Measurements from ENCODE around the gene CCL3. TPM values are rescaled to one million over a fixed set of nuclear protein-coding genes. Genes with fewer than 3 reads are reported as not detected.
"Not testable (repeated sequence)": the region's sequence is repeated elsewhere in the genome, so short reads cannot be mapped to it uniquely, and the experiment has no call there.

The CCL3 gene
- total and polyA plus RNA-seq, 4 donors, result 5.8 to 21.8 (median 11.0) TPM

DNA sequence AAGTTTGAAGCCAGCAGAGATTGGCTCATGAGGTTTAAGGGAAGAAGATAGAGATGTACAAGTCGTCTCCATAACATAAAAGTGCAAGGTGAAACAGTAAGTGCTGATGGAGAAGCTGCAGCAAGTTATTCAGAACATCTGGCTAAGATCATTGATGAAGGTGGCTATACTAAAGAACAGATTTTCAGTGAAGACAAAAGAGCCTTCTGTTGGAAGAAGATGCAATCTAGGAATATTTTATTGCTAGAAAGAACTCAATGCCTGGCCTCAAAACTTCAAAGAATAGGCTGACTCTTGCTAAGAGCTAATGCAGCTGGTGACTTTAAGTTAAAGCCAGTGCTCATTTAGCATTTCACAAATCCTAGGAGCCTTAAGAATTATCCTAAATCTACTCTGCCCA is 39.7 kb upstream of the CCL3 start:
- Histone ChIP-seq H3K9me3 (ENCODE audit: control insufficient read depth, insufficient read depth, low read length) (peaks cover 8% of the 10 kb centered on the region), H3K4me3 (ENCODE audit: low read depth, low read length) (no peak overlapping the region), H3K27me3 (ENCODE audit: control insufficient read depth, insufficient read depth, low read length) (no peaks in the 10 kb centered on the region), H3K27ac (ENCODE audit: low read depth, low read length) (no peak overlapping the region), H3K4me1 (ENCODE audit: control insufficient read depth, insufficient read depth, low read length) (no peaks in the 10 kb centered on the region), H3K36me3 (ENCODE audit: control insufficient read depth, insufficient read depth, low read length) (no peaks in the 10 kb centered on the region)
- 82% methylated on average over 1 of the region's 1 CpG for WGBS (ENCODE audit: insufficient coverage)
- DNase-seq (ENCODE audit: low read depth in 4 of 6, low spot score in 6 of 6), result no peak

DNA sequence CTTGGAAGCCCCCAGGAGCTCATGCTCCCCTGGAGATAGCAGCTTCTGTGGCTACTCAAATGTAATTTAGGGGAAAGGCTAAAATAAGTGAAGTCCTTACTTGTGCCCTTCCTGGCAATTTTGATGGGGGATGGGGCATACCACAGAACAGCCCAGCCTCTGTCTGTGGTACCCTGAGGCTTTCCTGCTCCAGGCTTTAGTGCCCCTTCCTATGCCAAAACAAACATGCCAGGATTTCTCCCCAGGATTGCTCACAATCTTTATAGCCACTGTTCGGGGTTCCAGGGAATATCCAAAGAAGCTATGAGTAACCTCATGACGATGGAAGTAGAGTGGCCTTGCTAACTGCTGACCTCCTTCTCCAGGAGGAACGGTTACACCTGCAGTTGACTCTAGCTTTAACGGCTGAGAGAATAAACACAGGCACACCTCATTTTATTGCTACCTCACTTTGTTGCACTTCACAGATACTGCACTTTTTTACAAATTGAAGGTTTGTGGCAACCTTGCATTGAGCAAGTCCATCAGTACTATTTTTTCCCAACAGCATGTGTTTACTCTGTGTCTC is 38.6 kb upstream of the CCL3 start:
- no peak for DNase-seq (ENCODE audit: low read depth in 4 of 6, low spot score in 6 of 6)
- Histone ChIP-seq H3K36me3 (ENCODE audit: control insufficient read depth, insufficient read depth, low read length) (no peaks in the 10 kb centered on the region), H3K27me3 (ENCODE audit: control insufficient read depth, insufficient read depth, low read length) (no peaks in the 10 kb centered on the region), H3K27ac (ENCODE audit: low read depth, low read length) (no peak overlapping the region), H3K9me3 (ENCODE audit: control insufficient read depth, insufficient read depth, low read length) (peaks cover 8% of the 10 kb centered on the region), H3K4me3 (ENCODE audit: low read depth, low read length) (no peak overlapping the region), H3K4me1 (ENCODE audit: control insufficient read depth, insufficient read depth, low read length) (no peaks in the 10 kb centered on the region)
- 83% methylated on average over 4 of the region's 4 CpGs for WGBS (ENCODE audit: insufficient coverage)

DNA sequence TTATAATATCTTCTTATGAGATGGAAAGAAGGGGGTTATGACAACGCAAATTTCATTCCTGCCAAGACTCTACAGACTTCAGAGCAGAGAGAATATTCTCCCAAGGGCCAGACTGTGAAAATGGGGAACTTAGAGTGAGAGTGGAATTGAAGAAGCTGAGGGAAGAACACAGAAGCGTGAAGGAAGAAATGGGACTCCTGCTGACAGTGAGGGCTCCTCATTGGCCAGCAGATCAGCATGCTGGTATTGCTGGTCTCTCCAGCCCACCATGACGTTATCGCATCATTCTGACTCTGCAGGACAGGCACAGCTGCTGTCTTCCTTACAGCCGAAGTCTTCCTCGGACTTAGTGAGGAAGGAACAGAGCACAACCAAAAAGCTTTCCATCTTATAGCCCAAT is 38.0 kb upstream of the CCL3 start:
- Histone ChIP-seq H3K36me3 (ENCODE audit: control insufficient read depth, insufficient read depth, low read length) (no peaks in the 10 kb centered on the region), H3K4me1 (ENCODE audit: control insufficient read depth, insufficient read depth, low read length) (no peaks in the 10 kb centered on the region), H3K9me3 (ENCODE audit: control insufficient read depth, insufficient read depth, low read length) (peaks cover 8% of the 10 kb centered on the region), H3K4me3 (ENCODE audit: low read depth, low read length) (no peak overlapping the region), H3K27me3 (ENCODE audit: control insufficient read depth, insufficient read depth, low read length) (no peaks in the 10 kb centered on the region), H3K27ac (ENCODE audit: low read depth, low read length) (no peak overlapping the region)
- WGBS (ENCODE audit: insufficient coverage), result 79% methylated on average over 5 of the region's 6 CpGs
- DNase-seq (ENCODE audit: low read depth in 4 of 6, low spot score in 6 of 6), result no peak

DNA sequence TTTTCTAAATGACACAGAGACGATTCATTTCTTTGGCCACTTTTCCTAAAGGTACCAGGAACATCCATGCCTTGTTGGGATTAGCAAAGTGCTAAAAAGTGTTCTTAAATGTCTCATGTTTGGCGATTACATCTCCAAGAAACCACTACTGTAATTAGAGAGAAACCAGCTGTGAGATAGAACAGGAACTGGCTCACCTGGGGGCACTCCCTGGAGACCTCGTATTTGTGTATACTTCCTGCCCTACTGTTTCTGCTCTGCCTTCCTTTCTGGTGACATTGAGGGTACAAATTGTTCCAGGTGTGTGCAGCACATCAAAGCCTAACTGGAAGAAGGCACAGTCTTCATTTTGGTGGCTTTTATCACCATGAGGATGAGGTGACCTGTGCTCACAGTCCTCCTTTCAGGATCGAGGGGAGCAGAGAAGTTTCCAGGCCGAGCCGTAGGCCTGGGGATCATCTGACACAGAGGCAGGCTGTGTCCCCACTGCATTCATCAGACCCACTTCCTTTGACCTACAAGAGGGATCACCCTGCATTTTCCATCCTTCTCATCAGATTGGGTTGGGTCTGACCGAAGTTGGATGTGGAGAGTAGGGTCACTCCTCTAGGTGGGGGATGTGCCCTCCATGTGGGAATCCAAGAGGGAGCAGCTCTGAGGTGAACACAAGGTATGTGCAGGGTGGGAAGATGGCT is 37.4 kb upstream of the CCL3 start:
- no peak for DNase-seq (ENCODE audit: low read depth in 4 of 6, low spot score in 6 of 6)
- Histone ChIP-seq H3K27me3 (ENCODE audit: control insufficient read depth, insufficient read depth, low read length) (no peaks in the 10 kb centered on the region), H3K27ac (ENCODE audit: low read depth, low read length) (no peak overlapping the region), H3K4me1 (ENCODE audit: control insufficient read depth, insufficient read depth, low read length) (no peaks in the 10 kb centered on the region), H3K4me3 (ENCODE audit: low read depth, low read length) (no peak overlapping the region), H3K36me3 (ENCODE audit: control insufficient read depth, insufficient read depth, low read length) (no peaks in the 10 kb centered on the region), H3K9me3 (ENCODE audit: control insufficient read depth, insufficient read depth, low read length) (peaks cover 8% of the 10 kb centered on the region)
- 92% methylated on average over 5 of the region's 7 CpGs for WGBS (ENCODE audit: insufficient coverage)

DNA sequence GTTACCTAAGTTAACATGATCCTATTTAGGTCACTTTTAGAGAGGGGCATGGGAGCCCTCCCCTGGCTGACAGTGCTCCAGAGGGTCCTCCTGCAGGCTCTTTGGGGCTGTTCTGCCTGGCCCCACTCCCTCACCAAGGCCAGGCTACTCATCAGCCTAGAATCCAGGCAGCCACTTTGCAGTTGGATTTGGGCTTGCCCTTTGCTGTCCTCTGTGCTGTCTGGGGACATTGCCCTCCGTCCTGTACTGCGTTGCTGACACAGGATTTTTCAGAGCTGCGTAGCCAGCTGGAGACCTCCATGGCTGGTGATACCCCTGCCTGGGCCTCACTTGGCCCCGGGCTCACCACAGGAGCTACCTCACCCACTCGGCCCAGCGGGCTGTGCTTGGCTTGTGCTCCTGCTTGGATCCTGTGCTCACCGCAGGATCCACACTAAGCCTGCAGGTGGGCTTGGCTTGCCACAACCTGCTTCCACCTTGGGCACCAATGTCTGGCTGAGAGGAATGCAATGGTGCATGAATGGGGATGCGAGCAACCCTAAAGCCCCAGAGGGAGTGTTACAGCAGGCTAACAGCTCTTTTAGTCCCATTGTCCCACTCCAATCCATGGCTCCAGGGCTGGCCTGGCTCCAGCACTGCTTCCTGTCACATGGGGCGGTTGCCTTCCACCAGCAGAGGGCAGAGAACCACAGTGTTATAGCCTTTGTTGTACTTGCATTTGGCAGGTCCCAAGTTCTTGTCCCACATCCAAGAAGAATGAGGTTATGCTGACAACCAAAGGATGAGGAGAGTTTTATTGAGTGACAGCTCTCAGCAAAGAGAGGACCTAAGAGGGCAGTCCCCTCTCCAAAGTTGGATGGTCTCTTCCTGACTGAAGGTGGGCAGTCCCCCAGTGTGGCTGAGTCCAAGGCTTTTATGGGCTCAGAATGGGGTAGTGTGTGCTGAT is 35.2 kb upstream of the CCL3 start:
- no peaks in the 10 kb centered on the region for H3K4me1 ChIP-seq (ENCODE audit: control insufficient read depth, insufficient read depth, low read length)
- peaks cover 8% of the 10 kb centered on the region for H3K9me3 ChIP-seq (ENCODE audit: control insufficient read depth, insufficient read depth, low read length)
- no peaks in the 10 kb centered on the region for H3K36me3 ChIP-seq (ENCODE audit: control insufficient read depth, insufficient read depth, low read length)
- WGBS (ENCODE audit: insufficient coverage), result 80% methylated on average over 9 of the region's 9 CpGs
- DNase-seq (ENCODE audit: low read depth in 4 of 6, low spot score in 6 of 6), result no peak
- H3K4me3 ChIP-seq (ENCODE audit: low read depth, low read length), result no peak overlapping the region
- H3K27me3 ChIP-seq (ENCODE audit: control insufficient read depth, insufficient read depth, low read length), result no peaks in the 10 kb centered on the region
- H3K27ac ChIP-seq (ENCODE audit: low read depth, low read length), result no peak overlapping the region

DNA sequence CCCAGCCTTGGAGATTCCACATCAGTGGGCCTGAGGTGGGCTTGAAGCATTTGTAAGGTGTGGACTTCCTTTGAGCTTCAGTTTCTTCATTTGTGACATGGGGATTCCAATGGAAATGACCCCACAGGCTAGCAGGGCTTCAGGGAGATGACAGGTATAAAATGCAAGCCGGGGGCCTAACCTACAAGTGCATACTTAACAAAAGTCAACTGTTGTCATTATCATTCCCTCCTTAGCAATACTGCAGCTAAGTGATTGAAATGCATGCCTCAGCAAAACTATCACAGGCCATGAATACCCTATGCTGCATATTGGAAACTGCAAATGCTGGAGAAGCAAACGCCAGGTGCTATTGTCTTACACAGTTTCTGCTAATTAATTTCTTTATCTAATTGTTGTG is 33.5 kb upstream of the CCL3 start:
- Histone ChIP-seq H3K9me3 (ENCODE audit: control insufficient read depth, insufficient read depth, low read length) (peaks cover 8% of the 10 kb centered on the region), H3K27me3 (ENCODE audit: control insufficient read depth, insufficient read depth, low read length) (no peaks in the 10 kb centered on the region), H3K4me1 (ENCODE audit: control insufficient read depth, insufficient read depth, low read length) (no peaks in the 10 kb centered on the region), H3K27ac (ENCODE audit: low read depth, low read length) (no peak overlapping the region), H3K36me3 (ENCODE audit: control insufficient read depth, insufficient read depth, low read length) (no peaks in the 10 kb centered on the region), H3K4me3 (ENCODE audit: low read depth, low read length) (no peak overlapping the region)
- 50% methylated on average over 1 of the region's 2 CpGs for WGBS (ENCODE audit: insufficient coverage)
- DNase-seq (ENCODE audit: low read depth in 4 of 6, low spot score in 6 of 6), result no peak

DNA sequence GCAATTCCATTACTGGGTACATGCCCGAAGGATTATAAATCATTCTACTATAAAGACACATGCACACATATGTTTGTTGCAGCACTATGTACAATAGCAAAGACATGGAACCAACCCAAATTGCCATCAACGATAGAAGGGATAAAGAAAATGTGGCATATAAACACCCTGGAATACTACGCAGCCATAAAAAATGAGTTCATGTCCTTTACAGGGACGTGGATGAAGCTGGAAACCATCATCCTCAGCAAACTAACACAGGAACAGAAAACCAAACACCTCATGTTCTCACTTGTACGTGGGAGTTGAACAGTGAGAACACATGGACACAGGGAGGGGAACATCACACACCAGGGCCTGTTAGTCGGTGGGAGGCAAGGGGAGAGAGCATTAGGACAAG is 31.2 kb upstream of the CCL3 start:
- 83% methylated on average over 1 of the region's 6 CpGs for WGBS (ENCODE audit: insufficient coverage)
- H3K36me3 ChIP-seq (ENCODE audit: control insufficient read depth, insufficient read depth, low read length), result not testable (repeated sequence)

DNA sequence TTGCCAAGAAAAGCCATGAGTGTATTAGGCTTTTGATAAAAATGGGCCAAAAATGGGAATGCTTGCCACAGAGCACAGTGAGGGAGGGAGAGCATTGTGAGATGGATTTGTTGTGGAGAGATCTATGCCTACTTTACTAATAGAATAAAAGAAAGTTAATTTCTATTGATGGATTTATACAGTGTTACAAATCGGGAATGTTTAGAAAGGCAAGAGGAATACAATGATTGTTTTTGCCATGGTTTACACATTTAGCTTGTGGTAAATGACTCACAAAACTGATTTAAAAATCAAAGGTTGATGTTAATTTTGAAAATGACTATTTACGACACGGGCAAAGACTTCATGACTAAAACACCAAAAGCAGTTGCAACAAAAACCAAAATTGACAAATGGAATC is 30.3 kb upstream of the CCL3 start:
- Histone ChIP-seq H3K27ac (ENCODE audit: low read depth, low read length) (no peak overlapping the region), H3K4me3 (ENCODE audit: low read depth, low read length) (no peak overlapping the region), H3K4me1 (ENCODE audit: control insufficient read depth, insufficient read depth, low read length) (no peaks in the 10 kb centered on the region), H3K36me3 (ENCODE audit: control insufficient read depth, insufficient read depth, low read length) (no peaks in the 10 kb centered on the region), H3K9me3 (ENCODE audit: control insufficient read depth, insufficient read depth, low read length) (peaks cover under 1% of the 10 kb centered on the region), H3K27me3 (ENCODE audit: control insufficient read depth, insufficient read depth, low read length) (no peaks in the 10 kb centered on the region)
- no peak for DNase-seq (ENCODE audit: low read depth in 4 of 6, low spot score in 6 of 6)
- WGBS (ENCODE audit: insufficient coverage), result 43% methylated on average over 1 of the region's 3 CpGs

More for the DNA sequence above, 31.2 kb upstream of the CCL3 start:
- H3K4me1 ChIP-seq (ENCODE audit: control insufficient read depth, insufficient read depth, low read length); DNase-seq (ENCODE audit: low read depth in 4 of 6, low spot score in 6 of 6); H3K4me3 ChIP-seq (ENCODE audit: low read depth, low read length); H3K27me3 ChIP-seq (ENCODE audit: control insufficient read depth, insufficient read depth, low read length); H3K9me3 ChIP-seq (ENCODE audit: control insufficient read depth, insufficient read depth, low read length); H3K27ac ChIP-seq (ENCODE audit: low read depth, low read length): not testable (repeated sequence)

DNA sequence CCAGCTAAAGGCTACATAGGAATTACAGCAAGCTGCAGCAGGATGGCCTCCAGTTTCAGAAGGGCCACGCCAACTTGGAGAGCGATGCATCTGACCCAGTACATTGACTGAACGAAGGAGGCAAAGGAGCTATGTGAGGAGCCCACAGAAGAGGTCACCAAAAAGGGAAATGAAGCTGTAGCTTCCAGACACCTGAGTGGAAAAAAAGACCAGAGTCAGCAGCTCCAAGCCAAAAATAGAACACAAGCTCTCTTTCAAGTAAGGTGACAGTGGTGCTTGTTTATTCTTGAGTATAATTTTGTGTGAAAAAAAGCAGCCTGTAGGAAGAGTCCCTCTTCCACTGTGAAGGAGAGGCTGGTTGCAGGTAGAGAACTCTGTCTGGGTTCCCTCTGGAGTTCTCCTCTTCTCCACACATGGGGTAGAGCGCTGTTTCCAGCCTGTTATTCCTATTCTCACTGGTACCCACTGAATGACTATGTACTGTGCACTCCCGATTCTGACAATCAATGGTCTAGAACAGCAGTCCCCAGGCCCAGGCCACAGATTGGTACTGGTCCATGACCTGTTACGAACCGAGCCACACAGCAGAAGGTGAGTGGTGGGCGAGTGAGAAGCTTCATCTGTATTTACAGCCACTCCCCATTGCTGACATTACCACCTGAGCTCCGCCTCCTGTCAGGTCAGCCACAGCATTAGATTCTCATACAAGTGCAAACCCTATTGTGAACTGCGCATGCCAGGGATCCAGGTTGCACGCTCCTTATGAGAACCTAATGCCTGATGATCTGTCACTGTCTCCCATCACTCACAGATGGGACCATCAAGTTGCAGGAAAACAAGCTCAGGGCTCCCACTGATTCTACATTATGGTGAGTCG is 28.8 kb upstream of the CCL3 start:
- Histone ChIP-seq H3K27me3 (ENCODE audit: control insufficient read depth, insufficient read depth, low read length) (no peaks in the 10 kb centered on the region), H3K9me3 (ENCODE audit: control insufficient read depth, insufficient read depth, low read length) (no peaks in the 10 kb centered on the region), H3K36me3 (ENCODE audit: control insufficient read depth, insufficient read depth, low read length) (no peaks in the 10 kb centered on the region), H3K27ac (ENCODE audit: low read depth, low read length) (no peak overlapping the region), H3K4me3 (ENCODE audit: low read depth, low read length) (no peak overlapping the region), H3K4me1 (ENCODE audit: control insufficient read depth, insufficient read depth, low read length) (no peaks in the 10 kb centered on the region)
- no peak for DNase-seq (ENCODE audit: low read depth in 4 of 6, low spot score in 6 of 6)
- 94% methylated on average over 9 of the region's 12 CpGs for WGBS (ENCODE audit: insufficient coverage)
